Endothelial cell of umbilical vein (primary cell): ENCODE results near the gene KNCN. TPM values are rescaled to one million over a fixed set of nuclear protein-coding genes. Genes with fewer than 3 reads are reported as not detected.

Experiments
- BruUV-seq: library from RNA; stranded (reverse); fragments of 400-500 nt; replicated peaks from 2 replicates; lab custom pipeline; 2021; lab: Mats Ljungman, UMichigan
- CTCF ChIA-PET: fragments of 300-600, 350-600 bp; sonication (Branson Sonifier 250); formaldehyde crosslinking; loops from one replicate; lab custom pipeline; 2021; ENCODE audit warnings: antibody characterized with exemption, inconsistent platforms; lab: Charles Lee
- POLR2A ChIA-PET: fragments of 300-600, 350-600 bp; sonication (Branson Sonifier 250); formaldehyde crosslinking; loops from one replicate; lab custom pipeline; 2021; ENCODE audit warnings: antibody characterized with exemption, inconsistent platforms; lab: Charles Lee
- DNase-seq: peaks from one replicate; pipeline ENCODE4 v3.0.0-alpha.2; 2011; ENCODE audit warnings: low read depth, low spot score
- FAIRE-seq: peaks from 2 replicates; lab custom pipeline; 2011; peaks lifted over from hg19 to GRCh38; lab: Jason Lieb, UNC
- H2AFZ ChIP-seq: 2 replicates; pipeline ENCODE4 v1.6.0; 2012; ENCODE audit warnings: low read depth, low read length, control low read depth, inconsistent platforms
- H3K27ac ChIP-seq: 2 replicates; pipeline ENCODE4 v1.5.1; 2011; ENCODE audit warnings: low read depth, mild to moderate bottlenecking, control low read depth, low read length, moderate library complexity; ENCODE audit not compliant: insufficient read depth
- H3K27me3 ChIP-seq, 2 experiments: 2 replicates each; pipeline versions ENCODE4 v1.6.0 to v1.6.1; 2011; ENCODE audit warnings: low read length in 2 of 2, mixed read lengths in 1 of 2; ENCODE audit not compliant: control insufficient read depth in 2 of 2, insufficient read depth in 2 of 2
- H3K36me3 ChIP-seq, 2 experiments: 2 replicates in 1 of 2; 3 replicates in 1 of 2; pipeline ENCODE4 v1.5.1; 2011; ENCODE audit warnings: low read length in 2 of 2, mild to moderate bottlenecking in 1 of 2, moderate library complexity in 1 of 2; ENCODE audit not compliant: control insufficient read depth in 2 of 2, insufficient read depth in 2 of 2; ENCODE audit errors: extremely low read depth in 1 of 2
- H3K4me1 ChIP-seq: 3 replicates; pipeline ENCODE4 v1.5.1; 2011; ENCODE audit warnings: mild to moderate bottlenecking, low read length; ENCODE audit not compliant: control insufficient read depth, insufficient read depth; ENCODE audit errors: extremely low read depth
- H3K4me2 ChIP-seq: 2 replicates; pipeline ENCODE4 v1.6.1; 2011; ENCODE audit warnings: low read length, control low read depth, mixed read lengths; ENCODE audit not compliant: insufficient read depth
- H3K4me3 ChIP-seq, 3 experiments: fragments of 200-600 bp in 1 of 3; sonication (generic), shearing (Covaris generic) in 1 of 3; replicated peaks in 1 of 3; 2 replicates each; pipeline ENCODE4 v1.5.1; 2011 to 2016; ENCODE audit warnings: control low read depth in 3 of 3, low read length in 3 of 3, mild to moderate bottlenecking in 2 of 3, inconsistent platforms in 1 of 3, low read depth in 1 of 3, moderate library complexity in 1 of 3; ENCODE audit not compliant: insufficient read depth in 1 of 3
- H3K79me2 ChIP-seq: 2 replicates; pipeline ENCODE4 v1.6.0; 2012; ENCODE audit warnings: low read length, inconsistent platforms; ENCODE audit not compliant: control insufficient read depth, insufficient read depth
- H3K9ac ChIP-seq: replicated peaks from 2 replicates; pipeline ENCODE3; 2011; ENCODE audit warnings: low read length, control low read depth; ENCODE audit not compliant: insufficient read depth; ENCODE audit errors: extremely low read depth
- H3K9me1 ChIP-seq: replicated peaks from 3 replicates; pipeline ENCODE4 v1.6.0; 2011; ENCODE audit warnings: mild to moderate bottlenecking, low read length; ENCODE audit not compliant: control insufficient read depth, insufficient read depth; ENCODE audit errors: extremely low read depth
- H3K9me3 ChIP-seq: replicated peaks from 2 replicates; pipeline ENCODE4 v1.5.1; 2012; ENCODE audit warnings: low read length, inconsistent platforms; ENCODE audit not compliant: control insufficient read depth, insufficient read depth
- H4K20me1 ChIP-seq: replicated peaks from 2 replicates; pipeline ENCODE3; 2011; ENCODE audit warnings: mild to moderate bottlenecking, low read length; ENCODE audit not compliant: control insufficient read depth, insufficient read depth; ENCODE audit errors: extremely low read depth
- CTCF ChIP-seq, 2 donors: IDR thresholded peaks; 1 replicate in 1 of 2; 2 replicates in 1 of 2; pipeline ENCODE4 v1.5.1; 2011; ENCODE audit warnings: low read length in 2 of 2, mild to moderate bottlenecking in 2 of 2, moderate library complexity in 2 of 2, control low read depth in 1 of 2, inconsistent platforms in 1 of 2, low read depth in 1 of 2; ENCODE audit not compliant: insufficient read depth in 1 of 2; ENCODE audit errors: extremely low read depth in 1 of 2
- EZH2 ChIP-seq: IDR thresholded peaks from 2 replicates; pipeline ENCODE4 v1.6.1; 2012; ENCODE audit warnings: borderline replicate concordance, low read depth, mild to moderate bottlenecking, moderate library complexity, low read length, inconsistent platforms; ENCODE audit not compliant: severe bottlenecking
- FOS ChIP-seq: IDR thresholded peaks from 2 replicates; pipeline ENCODE4 v1.6.1; 2011; ENCODE audit warnings: mild to moderate bottlenecking, low read length, moderate library complexity, borderline replicate concordance; ENCODE audit not compliant: insufficient read depth
- GATA2 ChIP-seq: IDR thresholded peaks from 2 replicates; pipeline ENCODE4 v1.7.0; 2011; ENCODE audit warnings: low read depth, mild to moderate bottlenecking, moderate library complexity, mixed read lengths, low read length; ENCODE audit not compliant: insufficient read length, insufficient read depth
- JUN ChIP-seq: IDR thresholded peaks from 2 replicates; pipeline ENCODE4 v1.6.1; 2011; ENCODE audit warnings: borderline replicate concordance, low read depth; ENCODE audit not compliant: insufficient read length, insufficient read depth
- MYC ChIP-seq: IDR thresholded peaks from one replicate; pipeline ENCODE4 v1.6.1; 2011; ENCODE audit warnings: mild to moderate bottlenecking, low read depth, low read length
- POLR2A ChIP-seq: IDR thresholded peaks from 2 replicates; pipeline ENCODE4 v1.6.1; 2012; ENCODE audit warnings: low read depth, mild to moderate bottlenecking, control low read depth, low read length
- POLR2AphosphoS5 ChIP-seq: IDR thresholded peaks from 2 replicates; pipeline ENCODE4 v1.6.1; 2012; ENCODE audit warnings: low read depth, mild to moderate bottlenecking, control low read depth, low read length, moderate library complexity; ENCODE audit not compliant: insufficient read depth
- dilution Hi-C: fragments of 300-500 bp; cut with MboI; formaldehyde crosslinking; loops from one replicate; pipeline ENCODE4 v1.15.0; 2019; ENCODE audit warnings: low sequenced_read_pairs; ENCODE audit not compliant: extremely low pct_ligation_motif_present
- intact Hi-C: fragments of 100-400 bp; cut with micrococcal nuclease; formaldehyde crosslinking; loops from one replicate; pipeline ENCODE4 v1.10.0; 2022
- polyA plus RNA-seq, 4 experiments: library from polyadenylated mRNA; depleted of rRNA in 3 of 4; stranded (reverse) in 3 of 4; unstranded in 1 of 4; fragments of >200 nt; gene quantifications; 2 replicates each; pipeline versions ENCODE4 v1.2.1 to v1.2.3, GENCODE V29; 2011 to 2012; ENCODE audit warnings: missing spikeins in 1 of 4
- total RNA-seq: library from RNA; stranded (reverse); gene quantifications from 2 replicates; pipeline ENCODE4 v1.2.3, GENCODE V29; 2021
- TF ChIP-seq, protein P1 (sequence below): IDR thresholded peaks from 2 replicates; pipeline ENCODE4 v1.6.1; 2011; ENCODE audit not compliant: insufficient read depth, insufficient read length

Gene KNCN
- total and polyA plus RNA-seq, 2 donors (not counting 3 experiments of a cell fraction or from before 2014, with no cell fraction given), result not detected

DNA sequence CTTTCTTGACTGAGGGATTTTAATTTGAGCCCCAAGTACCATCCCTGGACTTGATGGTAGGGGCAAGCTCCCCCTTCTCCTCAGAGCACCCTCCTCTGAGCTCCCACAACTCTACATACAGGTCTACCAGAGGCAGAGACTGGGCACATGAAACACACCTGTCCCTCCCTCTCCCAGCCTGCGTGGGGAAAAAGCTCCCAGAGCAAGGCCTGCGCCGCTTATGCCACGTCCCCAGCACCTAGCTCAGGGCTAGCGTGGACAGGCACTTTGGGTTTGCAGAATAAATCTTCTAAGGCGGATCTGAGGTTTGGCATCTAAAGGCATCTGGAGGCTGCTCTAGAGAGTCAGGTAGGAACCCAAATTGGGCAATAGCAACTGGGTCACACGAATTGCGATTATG is 7.5 kb upstream of the KNCN start:
- ChIA-PET POLR2A (no interaction called here), CTCF (interaction anchor here (1.0 kb wide), 2 partner anchors 11 to 188 kb away, joined by 3 to 5 read pairs; no protein-coding TSS in a partner anchor)
- Histone ChIP-seq H3K27me3 (no peaks in the 10 kb centered on the region), H3K9me3 (no peaks in the 10 kb centered on the region), H3K27ac (no peak overlapping the region), H3K4me2 (no peak overlapping the region), H3K4me1 (no peaks in the 10 kb centered on the region), H3K9me1 (no peaks in the 10 kb centered on the region), H3K9ac (no peak overlapping the region), H3K4me3 (no peak overlapping the region), H3K36me3 (peaks cover 0 to 6% of the 10 kb centered on the region in 2 experiments), H2AFZ (no peak overlapping the region), H3K79me2 (no peaks in the 10 kb centered on the region), H4K20me1 (no peaks in the 10 kb centered on the region)
- DNase-seq (no peak), FAIRE-seq (no peak)
- no TSS peak for BruUV-seq
- intact Hi-C loops (no loop called here), dilution Hi-C loops (no loop called here)
- TF ChIP-seq POLR2A, result no peak
- TF ChIP-seq MYC, result no peak
- TF ChIP-seq, protein P1, sequence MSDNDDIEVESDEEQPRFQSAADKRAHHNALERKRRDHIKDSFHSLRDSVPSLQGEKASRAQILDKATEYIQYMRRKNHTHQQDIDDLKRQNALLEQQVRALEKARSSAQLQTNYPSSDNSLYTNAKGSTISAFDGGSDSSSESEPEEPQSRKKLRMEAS, result no peak
- TF ChIP-seq EZH2, result no peak
- no peak for TF ChIP-seq FOS
- TF ChIP-seq GATA2, result no peak
- TF ChIP-seq JUN, result no peak
- no peak for TF ChIP-seq CTCF (IDR thresholded peaks at IDR 0.05; ENCODE audit: extremely low read depth in 1 of 2, insufficient read depth in 1 of 2, low read depth in 1 of 2, low read length in 2 of 2)
- no peak for TF ChIP-seq POLR2AphosphoS5
